Neural progenitor cell (in vitro differentiated cells): ENCODE results near the gene RAB1A. TPM values are rescaled to one million over a fixed set of nuclear protein-coding genes. Genes with fewer than 3 reads are reported as not detected.

Experiments used
- DNase-seq: peaks from one replicate; pipeline ENCODE4 v3.0.0-alpha.2; 2016; ENCODE audit warnings: low spot score
- H2AFZ ChIP-seq: fragments of 200-600 bp; sonication (generic); replicated peaks from 2 replicates; pipeline ENCODE4 v1.6.1; 2016; ENCODE audit warnings: antibody characterized with exemption
- H3F3A ChIP-seq: fragments of 200-600 bp; sonication (generic); 2 replicates; pipeline ENCODE4 v1.6.1; 2016; ENCODE audit warnings: antibody characterized with exemption, low read depth
- H3K27ac ChIP-seq: fragments of 200-600 bp; sonication (generic); 2 replicates; pipeline ENCODE4 v1.5.1; 2016; ENCODE audit warnings: mild to moderate bottlenecking
- H3K27me3 ChIP-seq: fragments of 200-600 bp; sonication (generic); 2 replicates; pipeline ENCODE4 v1.6.1; 2016; ENCODE audit warnings: mild to moderate bottlenecking, moderate library complexity
- H3K36me3 ChIP-seq: fragments of 200-600 bp; sonication (generic); 2 replicates; pipeline ENCODE4 v1.5.1; 2016
- H3K4me1 ChIP-seq: fragments of 200-600 bp; sonication (generic); 2 replicates; pipeline ENCODE4 v1.6.1; 2016; ENCODE audit warnings: mixed run types
- H3K4me2 ChIP-seq: fragments of 200-600 bp; sonication (generic); 2 replicates; pipeline ENCODE4 v1.6.1; 2016
- H3K4me3 ChIP-seq: fragments of 200-600 bp; sonication (generic); 2 replicates; pipeline ENCODE4 v1.5.1; 2016
- H3K79me2 ChIP-seq: fragments of 200-600 bp; sonication (generic); 2 replicates; pipeline ENCODE4 v1.6.1; 2016; ENCODE audit warnings: low read depth
- H3K9ac ChIP-seq: fragments of 200-600 bp; sonication (generic); 2 replicates; pipeline ENCODE4 v1.6.1; 2016
- H3K9me3 ChIP-seq: fragments of 200-600 bp; sonication (generic); 2 replicates; pipeline ENCODE4 v1.5.1; 2016; ENCODE audit warnings: low read depth
- H4K20me1 ChIP-seq: fragments of 200-600 bp; sonication (generic); 2 replicates; pipeline ENCODE4 v1.6.1; 2016; ENCODE audit warnings: low read depth
- H3K27ac Mint-ChIP-seq: 3 replicates; pipeline ENCODE4 v1.8.0; 2021; ENCODE audit warnings: mixed read lengths
- H3K27me3 Mint-ChIP-seq: 2 replicates; pipeline ENCODE4 v1.8.0; 2022; ENCODE audit warnings: low read depth, mild to moderate bottlenecking, inconsistent platforms, moderate library complexity, mixed read lengths; ENCODE audit not compliant: insufficient read depth
- H3K36me3 Mint-ChIP-seq: 3 replicates; pipeline ENCODE4 v1.8.0; 2021; ENCODE audit warnings: mixed read lengths
- H3K4me1 Mint-ChIP-seq: 3 replicates; pipeline ENCODE4 v1.8.0; 2021; ENCODE audit warnings: mixed read lengths
- H3K4me3 Mint-ChIP-seq: 3 replicates; pipeline ENCODE4 v1.8.0; 2021; ENCODE audit warnings: mild to moderate bottlenecking, moderate library complexity, mixed read lengths
- H3K9me3 Mint-ChIP-seq: 3 replicates; pipeline ENCODE4 v1.8.0; 2020; ENCODE audit warnings: mixed read lengths
- EZH2 ChIP-seq: fragments of 200-600 bp; sonication (generic); IDR thresholded peaks from 2 replicates; pipeline ENCODE4 v1.6.1; 2017; ENCODE audit warnings: antibody characterized with exemption, mild to moderate bottlenecking, moderate library complexity
- EZH2phosphoT487 ChIP-seq: fragments of 200-600 bp; sonication (generic); IDR thresholded peaks from 2 replicates; pipeline ENCODE4 v1.6.1; 2017; ENCODE audit warnings: antibody characterized with exemption
- total RNA-seq: library from RNA; depleted of rRNA; stranded (reverse); fragments of >200 nt; gene quantifications from 2 replicates; pipeline ENCODE4 v1.2.3, GENCODE V29; 2015; ENCODE audit warnings: low replicate concordance
- TF ChIP-seq, protein P1 (sequence below): fragments of 200-600 bp; sonication (generic); IDR thresholded peaks from 2 replicates; pipeline ENCODE4 v1.5.1; 2017; ENCODE audit warnings: antibody characterized with exemption, mild to moderate bottlenecking

RAB1A gene
- total RNA-seq, 1 donor from 2014 or later = 100 TPM

DNA sequence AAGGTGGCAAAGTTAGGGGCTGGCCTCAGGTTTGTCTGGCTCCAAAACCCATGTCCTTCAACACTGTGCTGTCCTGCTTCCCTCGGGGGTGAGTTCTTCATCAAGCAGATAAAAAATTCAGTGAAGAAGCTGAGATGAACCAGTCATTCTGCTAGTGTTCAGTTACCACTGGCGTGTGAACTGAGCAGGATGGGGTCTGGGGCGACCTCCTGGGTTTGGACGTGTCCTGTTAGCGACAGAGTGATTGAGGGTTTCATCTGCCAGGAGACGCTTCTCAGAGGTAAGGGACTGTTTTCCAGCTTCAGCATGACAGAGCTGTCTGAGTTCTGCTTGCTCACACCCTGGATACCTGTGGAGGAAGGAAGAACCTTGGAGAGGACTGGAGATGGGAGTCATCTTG lies 59.0 kb downstream of the RAB1A start:
- H3K9me3 ChIP-seq = no peaks in the 10 kb centered on the region
- Mint-ChIP-seq H3K27ac (no peak overlapping the region), H3K4me1 (peaks cover 12% of the 10 kb centered on the region), H3K27me3 (peaks cover 4% of the 10 kb centered on the region), H3K9me3 (no peaks in the 10 kb centered on the region), H3K36me3 (peaks cover 29% of the 10 kb centered on the region), H3K4me3 (peak overlapping the region; percentile 27)
- no peak for TF ChIP-seq EZH2phosphoT487
- TF ChIP-seq, protein P1, sequence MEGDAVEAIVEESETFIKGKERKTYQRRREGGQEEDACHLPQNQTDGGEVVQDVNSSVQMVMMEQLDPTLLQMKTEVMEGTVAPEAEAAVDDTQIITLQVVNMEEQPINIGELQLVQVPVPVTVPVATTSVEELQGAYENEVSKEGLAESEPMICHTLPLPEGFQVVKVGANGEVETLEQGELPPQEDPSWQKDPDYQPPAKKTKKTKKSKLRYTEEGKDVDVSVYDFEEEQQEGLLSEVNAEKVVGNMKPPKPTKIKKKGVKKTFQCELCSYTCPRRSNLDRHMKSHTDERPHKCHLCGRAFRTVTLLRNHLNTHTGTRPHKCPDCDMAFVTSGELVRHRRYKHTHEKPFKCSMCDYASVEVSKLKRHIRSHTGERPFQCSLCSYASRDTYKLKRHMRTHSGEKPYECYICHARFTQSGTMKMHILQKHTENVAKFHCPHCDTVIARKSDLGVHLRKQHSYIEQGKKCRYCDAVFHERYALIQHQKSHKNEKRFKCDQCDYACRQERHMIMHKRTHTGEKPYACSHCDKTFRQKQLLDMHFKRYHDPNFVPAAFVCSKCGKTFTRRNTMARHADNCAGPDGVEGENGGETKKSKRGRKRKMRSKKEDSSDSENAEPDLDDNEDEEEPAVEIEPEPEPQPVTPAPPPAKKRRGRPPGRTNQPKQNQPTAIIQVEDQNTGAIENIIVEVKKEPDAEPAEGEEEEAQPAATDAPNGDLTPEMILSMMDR = no peak
- no peak for TF ChIP-seq EZH2
- no peak overlapping the region for H3K4me3 ChIP-seq
- H3K4me2 ChIP-seq = no peak overlapping the region
- peaks cover 32% of the 10 kb centered on the region for H3K79me2 ChIP-seq
- no peak overlapping the region for H3K27ac ChIP-seq
- DNase-seq = no peak
- no peak overlapping the region for H3K9ac ChIP-seq
- H4K20me1 ChIP-seq = peaks cover 49% of the 10 kb centered on the region
- peaks cover 5% of the 10 kb centered on the region for H3K36me3 ChIP-seq
- H2AFZ ChIP-seq = no peak overlapping the region
- H3K27me3 ChIP-seq = no peaks in the 10 kb centered on the region
- no peaks in the 10 kb centered on the region for H3K4me1 ChIP-seq
- H3F3A ChIP-seq = no peaks in the 10 kb centered on the region

DNA sequence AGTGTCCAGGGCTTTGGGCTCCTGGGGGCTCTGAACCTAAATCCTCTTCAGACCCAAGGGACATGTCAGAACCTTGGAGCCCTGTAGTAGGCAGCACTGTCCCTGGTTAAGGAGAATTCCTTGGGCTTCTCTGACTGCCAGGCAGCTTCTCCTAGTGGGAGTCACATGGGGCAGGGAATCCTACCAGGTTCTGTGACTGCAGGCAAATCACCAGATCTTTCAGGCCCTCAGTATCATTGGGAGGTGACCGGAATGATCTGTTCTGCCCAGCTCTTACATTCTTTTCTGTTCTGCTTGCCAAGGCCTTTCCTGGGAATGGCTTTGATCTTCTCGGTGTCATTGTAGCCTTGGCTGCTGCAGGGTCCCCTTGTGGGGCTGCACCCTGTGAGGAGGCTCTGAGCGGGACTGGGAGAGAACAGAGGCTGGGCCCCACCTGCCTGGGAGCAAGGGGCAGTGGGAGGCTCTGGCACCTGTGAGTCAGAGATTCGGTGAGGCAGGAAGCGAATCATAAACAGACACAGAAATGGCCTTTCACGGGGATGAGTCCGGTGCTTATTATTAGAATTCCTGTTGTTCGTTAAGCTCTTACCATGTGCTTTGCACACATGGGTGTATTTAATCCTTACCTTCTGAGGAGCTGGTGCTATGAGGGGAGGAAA lies 59.6 kb downstream of the RAB1A start:
- no peaks in the 10 kb centered on the region for H3F3A ChIP-seq
- no peaks in the 10 kb centered on the region for H3K4me1 ChIP-seq
- H3K4me1 Mint-ChIP-seq = peaks cover 9% of the 10 kb centered on the region
- no peaks in the 10 kb centered on the region for H3K27me3 ChIP-seq
- no peak for DNase-seq
- peak overlapping the region; percentile 93 for H3K27ac Mint-ChIP-seq
- H3K79me2 ChIP-seq = peaks cover 37% of the 10 kb centered on the region
- H4K20me1 ChIP-seq = peaks cover 53% of the 10 kb centered on the region
- no peak overlapping the region for H3K4me2 ChIP-seq
- H3K4me3 ChIP-seq = no peak overlapping the region
- no peaks in the 10 kb centered on the region for H3K9me3 Mint-ChIP-seq
- no peak overlapping the region for H2AFZ ChIP-seq
- peaks cover 5% of the 10 kb centered on the region for H3K36me3 ChIP-seq
- H3K9me3 ChIP-seq = no peaks in the 10 kb centered on the region
- H3K4me3 Mint-ChIP-seq = no peak overlapping the region
- H3K27me3 Mint-ChIP-seq = peaks cover 4% of the 10 kb centered on the region
- H3K36me3 Mint-ChIP-seq = peaks cover 25% of the 10 kb centered on the region
- H3K9ac ChIP-seq = no peak overlapping the region
- H3K27ac ChIP-seq = no peak overlapping the region
- TF ChIP-seq EZH2phosphoT487 (no peak), EZH2 (no peak)
- TF ChIP-seq, protein P1 = no peak

DNA sequence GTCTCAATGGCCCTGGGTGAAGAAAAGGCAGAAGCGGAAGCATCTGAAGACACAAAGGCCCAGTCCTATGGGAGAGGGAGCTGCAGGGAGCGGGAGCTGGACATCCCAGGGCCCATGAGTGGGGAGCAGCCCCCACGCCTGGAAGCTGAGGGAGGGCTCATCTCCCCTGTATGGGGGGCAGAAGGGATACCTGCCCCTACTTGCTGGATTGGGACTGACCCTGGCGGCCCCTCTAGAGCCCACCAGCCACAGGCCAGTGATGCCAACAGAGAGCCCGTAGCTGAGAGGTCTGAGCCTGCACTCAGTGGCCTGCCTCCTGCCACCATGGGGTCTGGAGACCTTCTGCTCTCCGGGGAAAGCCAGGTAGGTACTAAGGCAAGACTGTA lies 60.5 kb downstream of the RAB1A start:
- peaks cover 46% of the 10 kb centered on the region for H3K79me2 ChIP-seq
- peaks cover 13% of the 10 kb centered on the region for H3K4me1 Mint-ChIP-seq
- no peak overlapping the region for H3K4me3 Mint-ChIP-seq
- no peak overlapping the region for H3K27ac ChIP-seq
- H3K9ac ChIP-seq = no peak overlapping the region
- TF ChIP-seq EZH2phosphoT487 (no peak), EZH2 (no peak)
- TF ChIP-seq, protein P1 = no peak
- no peak overlapping the region for H3K27ac Mint-ChIP-seq
- no peaks in the 10 kb centered on the region for H3K27me3 ChIP-seq
- H3F3A ChIP-seq = no peaks in the 10 kb centered on the region
- H3K4me2 ChIP-seq = no peak overlapping the region
- H3K9me3 ChIP-seq = no peaks in the 10 kb centered on the region
- no peak overlapping the region for H3K4me3 ChIP-seq
- peaks cover 62% of the 10 kb centered on the region for H4K20me1 ChIP-seq
- peaks cover under 1% of the 10 kb centered on the region for H3K36me3 ChIP-seq
- no peak overlapping the region for H2AFZ ChIP-seq
- H3K9me3 Mint-ChIP-seq = no peaks in the 10 kb centered on the region
- peaks cover 25% of the 10 kb centered on the region for H3K36me3 Mint-ChIP-seq
- no peaks in the 10 kb centered on the region for H3K4me1 ChIP-seq
- H3K27me3 Mint-ChIP-seq = peaks cover 4% of the 10 kb centered on the region
- no peak for DNase-seq
